Neural cell (in vitro differentiated cells): ENCODE data around the gene HEYL. TPM values are rescaled to one million over a fixed set of nuclear protein-coding genes. Genes with fewer than 3 reads are reported as not detected.

ENCODE experiments used
- H2AFZ ChIP-seq: fragments of 200-600, 300-800 bp; sonication (generic), shearing (Covaris generic); 2 replicates; pipeline ENCODE4 v1.6.0; 2014; ENCODE audit warnings: low read depth, mild to moderate bottlenecking, antibody characterized with exemption, low read length, moderate library complexity
- H3F3A ChIP-seq: fragments of 200-600 bp; shearing (Covaris generic); 2 replicates; pipeline ENCODE4 v1.6.1; 2016; ENCODE audit warnings: mild to moderate bottlenecking, moderate library complexity, mixed read lengths, antibody characterized with exemption, low read length; ENCODE audit not compliant: insufficient read depth, poor library complexity, severe bottlenecking
- H3K27ac ChIP-seq: fragments of 200-600, 300-800 bp; sonication (generic), shearing (Covaris generic); 2 replicates; pipeline ENCODE4 v1.5.1; 2014; ENCODE audit warnings: mild to moderate bottlenecking, low read length, moderate library complexity
- H3K27me3 ChIP-seq: fragments of 300-800, 200-600 bp; sonication (generic), shearing (Covaris generic); 2 replicates; pipeline ENCODE4 v1.6.0; 2014; ENCODE audit warnings: mild to moderate bottlenecking, low read depth, low read length, moderate library complexity; ENCODE audit not compliant: insufficient read depth
- H3K36me3 ChIP-seq: fragments of 300-800, 200-600 bp; sonication (generic), shearing (Covaris generic); 2 replicates; pipeline ENCODE4 v1.5.1; 2014; ENCODE audit warnings: mild to moderate bottlenecking, antibody characterized with exemption, low read length, moderate library complexity; ENCODE audit not compliant: insufficient read depth
- H3K4me2 ChIP-seq: fragments of 300-800, 200-600 bp; sonication (generic), shearing (Covaris generic); 2 replicates; pipeline ENCODE4 v1.6.0; 2014; ENCODE audit warnings: mild to moderate bottlenecking, low read length
- H3K4me3 ChIP-seq: fragments of 300-800, 200-600 bp; sonication (generic), shearing (Covaris generic); 2 replicates; pipeline ENCODE4 v1.5.1; 2014; ENCODE audit warnings: mild to moderate bottlenecking, low read length, moderate library complexity
- H3K79me2 ChIP-seq: fragments of 200-600 bp; shearing (Covaris generic); replicated peaks from 2 replicates; pipeline ENCODE4 v1.6.0; 2014; ENCODE audit warnings: mild to moderate bottlenecking, low read length, moderate library complexity; ENCODE audit not compliant: insufficient read depth
- H3K9ac ChIP-seq: fragments of 300-800, 200-600 bp; sonication (generic), shearing (Covaris generic); 2 replicates; pipeline ENCODE4 v1.6.1; 2016; ENCODE audit warnings: mild to moderate bottlenecking, low read length, mixed read lengths
- H3K9me2 ChIP-seq: fragments of 200-600 bp; shearing (Covaris generic); 2 replicates; pipeline ENCODE4 v1.6.1; 2016; ENCODE audit warnings: mild to moderate bottlenecking, low read length, mixed read lengths; ENCODE audit not compliant: insufficient read depth
- H3K9me3 ChIP-seq: fragments of 200-600, 300-800 bp; sonication (generic), shearing (Covaris generic); 2 replicates; pipeline ENCODE4 v1.6.1; 2016; ENCODE audit warnings: mild to moderate bottlenecking, mixed run types, low read length, moderate library complexity, mixed read lengths
- H4K20me1 ChIP-seq: fragments of 200-600 bp; shearing (Covaris generic); 2 replicates; pipeline ENCODE4 v1.6.1; 2016; ENCODE audit warnings: mild to moderate bottlenecking, mixed run types; ENCODE audit not compliant: insufficient read depth
- CTCF ChIP-seq: fragments of 450-650 bp; IDR thresholded peaks from 2 replicates; pipeline ENCODE4 v1.5.1; 2014; ENCODE audit warnings: antibody characterized with exemption, mild to moderate bottlenecking, moderate library complexity; ENCODE audit not compliant: poor library complexity, severe bottlenecking
- EP300 ChIP-seq: fragments of 450-650 bp; conservative IDR thresholded peaks from 2 replicates; pipeline ENCODE4 v1.6.1; 2014; ENCODE audit warnings: antibody characterized with exemption, mild to moderate bottlenecking, moderate library complexity; ENCODE audit not compliant: poor library complexity, severe bottlenecking
- EZH2 ChIP-seq: fragments of 200-600, 300-800 bp; shearing (Covaris generic), sonication (generic); IDR thresholded peaks from 2 replicates; pipeline ENCODE4 v1.6.1; 2014; ENCODE audit warnings: antibody characterized with exemption, low read length, borderline replicate concordance, mild to moderate bottlenecking; ENCODE audit not compliant: insufficient read depth, poor library complexity, severe bottlenecking
- MXI1 ChIP-seq: fragments of 450-650 bp; conservative IDR thresholded peaks from 2 replicates; pipeline ENCODE4 v1.6.1; 2014; ENCODE audit warnings: antibody characterized with exemption, mild to moderate bottlenecking; ENCODE audit not compliant: poor library complexity, severe bottlenecking
- POLR2AphosphoS5 ChIP-seq: IDR thresholded peaks from 2 replicates; pipeline ENCODE4 v1.6.1; 2012
- RAD21 ChIP-seq: fragments of 450-650 bp; conservative IDR thresholded peaks from 2 replicates; pipeline ENCODE4 v1.6.1; 2014; ENCODE audit warnings: antibody characterized with exemption, mild to moderate bottlenecking, moderate library complexity
- REST ChIP-seq: IDR thresholded peaks from 2 replicates; pipeline ENCODE4 v1.6.1; 2012; ENCODE audit warnings: borderline replicate concordance
- SMC3 ChIP-seq: fragments of 450-650 bp; conservative IDR thresholded peaks from 2 replicates; pipeline ENCODE4 v1.6.1; 2014; ENCODE audit warnings: antibody characterized with exemption, mild to moderate bottlenecking, moderate library complexity; ENCODE audit not compliant: poor library complexity
- TAF1 ChIP-seq: IDR thresholded peaks from 2 replicates; pipeline ENCODE4 v1.6.1; 2012; ENCODE audit warnings: low read depth
- polyA plus RNA-seq: library from polyadenylated mRNA; depleted of rRNA; stranded (reverse); fragments of >200 nt; gene quantifications from 2 replicates; pipeline ENCODE4 v1.2.3, GENCODE V29; 2014

Gene HEYL
- polyA plus RNA-seq, 1 donor from 2014 or later = not detected

GRCh38 chr1:39635205-39635870 lies 4.1 kb downstream of the HEYL start:
- no peak overlapping the region for H2AFZ ChIP-seq
- no peaks in the 10 kb centered on the region for H3F3A ChIP-seq
- no peaks in the 10 kb centered on the region for H3K9me2 ChIP-seq
- no peak overlapping the region for H3K4me2 ChIP-seq
- H3K36me3 ChIP-seq = no peaks in the 10 kb centered on the region
- no peaks in the 10 kb centered on the region for H3K79me2 ChIP-seq
- H4K20me1 ChIP-seq = no peaks in the 10 kb centered on the region
- H3K9ac ChIP-seq = no peak overlapping the region
- H3K27ac ChIP-seq = no peak overlapping the region
- H3K4me3 ChIP-seq = no peak overlapping the region
- peaks cover 49% of the 10 kb centered on the region for H3K27me3 ChIP-seq
- H3K9me3 ChIP-seq = no peaks in the 10 kb centered on the region
- TF ChIP-seq EP300 = no peak
- no peak for TF ChIP-seq TAF1
- TF ChIP-seq RAD21 = no peak
- TF ChIP-seq CTCF = no peak
- no peak for TF ChIP-seq POLR2AphosphoS5
- TF ChIP-seq REST = no peak
- TF ChIP-seq SMC3 = no peak
- TF ChIP-seq MXI1 = no peak
- no peak for TF ChIP-seq EZH2

DNA sequence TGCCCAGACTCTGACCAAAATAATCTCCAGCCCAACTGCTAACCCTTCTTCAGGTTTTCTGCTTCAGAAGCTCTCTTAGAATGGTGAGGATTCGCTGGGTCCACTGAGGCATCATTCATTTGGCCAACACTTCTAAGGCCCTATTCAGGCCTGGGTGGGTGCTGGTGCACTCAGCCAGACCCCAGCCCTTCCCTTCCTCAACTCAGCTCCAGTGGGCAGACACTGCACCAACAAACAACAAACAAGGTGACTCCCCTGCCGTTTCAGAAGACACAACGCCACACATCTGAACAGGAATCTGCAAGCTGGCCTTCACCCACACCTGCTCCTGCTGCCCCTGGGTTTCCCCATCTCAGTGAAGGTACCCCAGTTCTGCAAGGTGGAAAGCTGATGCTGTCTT lies 6.0 kb downstream of the HEYL start:
- no peak overlapping the region for H3K4me3 ChIP-seq
- H3K9me3 ChIP-seq = no peaks in the 10 kb centered on the region
- no peak overlapping the region for H3K27ac ChIP-seq
- H3K9me2 ChIP-seq = no peaks in the 10 kb centered on the region
- TF ChIP-seq EZH2 (no peak), RAD21 (no peak), EP300 (no peak)
- no peaks in the 10 kb centered on the region for H3K36me3 ChIP-seq
- no peaks in the 10 kb centered on the region for H3F3A ChIP-seq
- peaks cover 31% of the 10 kb centered on the region for H3K27me3 ChIP-seq
- no peak overlapping the region for H2AFZ ChIP-seq
- no peaks in the 10 kb centered on the region for H4K20me1 ChIP-seq
- no peak overlapping the region for H3K4me2 ChIP-seq
- H3K9ac ChIP-seq = no peak overlapping the region
- H3K79me2 ChIP-seq = no peaks in the 10 kb centered on the region
